Suppressor macrophage treated with lipopolysaccharide for 4 hours (primary cell): ENCODE data around the gene SH3BP2.
A peak's percentile ranks its signal among the peaks of the same experiment; 100 is the strongest.

ENCODE experiments used
- DNase-seq: peaks from one replicate; pipeline ENCODE4 v3.0.0-alpha.2; 2020

SH3BP2 gene

DNA sequence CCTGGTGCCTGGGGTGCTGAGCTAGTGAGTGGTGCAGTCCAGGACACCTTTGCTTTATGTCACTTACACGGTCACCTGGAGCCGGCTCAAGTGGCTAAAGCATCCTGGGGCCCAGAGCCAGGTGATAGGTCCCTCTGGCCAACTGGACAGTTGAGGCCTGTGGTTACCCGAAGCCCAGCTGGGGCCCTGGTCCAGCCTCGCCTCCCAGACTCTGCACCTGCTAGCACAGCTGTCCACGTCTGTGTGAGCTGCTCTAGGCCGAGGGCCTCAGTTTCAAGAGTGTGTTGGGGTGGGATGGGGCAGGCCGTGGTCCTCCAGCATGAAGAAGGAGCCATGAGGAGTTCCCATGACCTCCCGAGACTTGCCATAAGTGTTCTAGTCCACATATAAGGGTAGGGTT lies 43.1 kb downstream of the SH3BP2 start:
- DNase-seq, result no peak

GRCh38 chr4:2836391-2836859 lies 43.5 kb downstream of the SH3BP2 start:
- DNase-seq, result no peak

GRCh38 chr4:2837110-2837903 lies 44.4 kb downstream of the SH3BP2 start:
- DNase-seq, result no peak

- peak; percentile 63 for DNase-seq
Observed at GRCh38 chr4:2837904-2838496, 45.1 kb downstream of the SH3BP2 start.

DNA sequence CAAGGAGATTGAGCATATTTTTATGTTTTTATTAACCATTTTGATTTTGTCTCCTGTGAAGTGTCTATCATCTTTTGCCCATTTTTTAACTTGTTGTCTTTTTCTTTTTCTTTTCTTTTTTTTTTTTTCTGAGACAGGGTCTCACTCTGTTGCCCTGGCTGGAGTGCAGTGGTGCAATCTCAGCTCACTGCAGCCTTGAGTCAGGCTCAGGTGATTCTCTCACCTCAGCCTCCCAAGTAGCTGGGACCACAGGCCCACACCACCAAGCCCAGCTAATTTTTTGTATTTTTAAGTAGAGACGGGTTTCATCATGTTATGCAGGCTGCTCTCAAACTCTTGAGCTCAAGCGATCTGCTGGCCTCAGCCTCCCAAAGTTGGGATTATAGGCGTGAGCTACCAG lies 46.2 kb downstream of the SH3BP2 start:
- no peak for DNase-seq

GRCh38 chr4:2842687-2843262 lies 49.9 kb downstream of the SH3BP2 start:
- DNase-seq, result peak; percentile 40

DNA sequence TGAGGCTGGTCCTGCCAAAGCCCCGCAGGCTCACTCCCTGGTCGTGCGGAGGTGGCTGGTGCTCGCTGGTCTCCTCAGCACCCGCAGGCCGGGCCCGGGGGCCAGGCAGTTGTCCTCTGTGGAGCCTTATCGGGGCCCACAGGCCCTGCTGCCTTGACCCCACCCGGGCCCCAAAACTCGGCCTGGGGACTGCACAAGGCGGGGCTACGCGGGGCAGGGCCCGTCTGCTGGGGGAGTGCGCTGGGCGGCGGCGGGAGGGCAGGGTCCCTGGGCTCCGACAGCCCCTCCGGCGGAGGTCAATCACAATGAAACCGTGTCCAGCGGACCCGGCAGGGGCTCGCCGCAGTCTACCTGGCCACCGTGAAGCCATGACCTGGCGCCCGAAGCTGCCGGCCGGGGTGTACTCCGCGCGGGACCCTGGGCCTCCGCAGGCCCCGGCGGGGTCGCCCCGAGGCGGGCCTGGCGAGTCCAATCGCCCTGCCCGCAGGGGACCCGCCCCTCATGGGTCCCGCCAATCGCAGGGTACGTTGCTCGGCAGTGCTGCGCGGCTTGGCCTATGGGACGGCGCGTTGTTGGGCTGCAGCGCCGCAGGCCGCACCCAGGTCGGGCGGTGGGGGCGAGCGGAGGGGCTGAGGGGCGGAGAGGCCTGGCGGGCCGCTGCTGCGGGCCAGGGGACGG lies 50.5 kb downstream of the SH3BP2 start, which contains the start of gene ADD1:
Gene ADD1, plus strand, starts transcription at position 582 of the 678 bp plus-strand sequence. CDS start 32,072 bp downstream, outside the sequence.
- DNase-seq, result peak; percentile 94

DNA sequence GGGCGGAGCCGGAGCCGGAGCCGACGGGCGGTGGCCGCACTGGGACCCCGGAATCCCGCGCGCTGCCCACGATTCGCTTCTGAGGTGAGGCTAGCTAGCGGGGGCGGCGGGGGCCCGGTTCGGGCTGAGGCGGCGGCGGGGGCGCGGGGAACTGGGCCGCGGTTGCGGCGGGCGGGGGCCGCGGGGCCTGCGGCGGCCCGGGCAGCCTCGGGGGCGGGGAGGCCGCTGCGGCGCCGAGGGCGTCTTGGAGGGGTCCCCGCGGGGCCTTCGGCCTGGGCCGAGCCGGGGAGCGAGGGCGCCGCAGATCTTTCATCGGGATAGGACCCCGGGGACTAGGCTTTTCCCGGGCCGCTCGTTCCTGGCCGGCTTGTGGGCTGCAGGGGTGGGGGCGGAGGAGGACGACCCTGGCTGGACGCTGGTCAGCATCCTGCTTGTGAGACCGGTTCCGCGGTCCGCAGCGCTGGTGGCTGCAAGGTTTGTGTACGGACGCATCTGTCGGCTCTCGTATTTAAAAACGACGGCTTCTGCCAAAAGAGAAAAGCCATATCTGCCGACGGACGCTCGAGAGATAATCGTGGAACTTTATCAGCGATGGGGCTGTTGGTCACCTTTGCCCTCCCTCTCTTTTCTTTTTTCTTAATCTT lies 51.2 kb downstream of the SH3BP2 start:
- peak; percentile 36 for DNase-seq

DNA sequence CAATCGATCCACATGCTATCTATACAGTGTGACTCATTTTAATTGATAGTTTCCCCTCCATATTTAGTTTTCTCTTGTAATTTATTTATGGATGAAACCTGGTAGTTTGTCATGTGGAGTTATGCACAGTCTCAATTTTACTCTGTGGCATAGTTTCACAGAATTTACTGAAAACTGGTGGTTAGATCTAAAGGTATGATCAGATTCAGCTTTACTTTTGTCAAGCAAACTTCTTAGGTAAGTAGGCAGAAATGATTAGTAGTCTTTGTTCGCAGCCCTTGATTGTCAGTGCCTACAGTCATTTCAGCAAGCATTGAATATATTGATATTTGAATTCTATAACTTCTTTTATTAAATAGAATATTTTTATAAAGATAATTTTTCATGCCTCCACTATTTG lies 53.3 kb downstream of the SH3BP2 start:
- no peak for DNase-seq

- no peak for DNase-seq
Observed at GRCh38 chr4:2847302-2847871, 54.5 kb downstream of the SH3BP2 start.

- no peak for DNase-seq
Observed at GRCh38 chr4:2848449-2848848, 55.6 kb downstream of the SH3BP2 start.

- DNase-seq, result no peak
Observed at GRCh38 chr4:2849267-2850152, 56.6 kb downstream of the SH3BP2 start.

- no peak for DNase-seq
Observed at GRCh38 chr4:2850966-2851798, 58.3 kb downstream of the SH3BP2 start.

DNA sequence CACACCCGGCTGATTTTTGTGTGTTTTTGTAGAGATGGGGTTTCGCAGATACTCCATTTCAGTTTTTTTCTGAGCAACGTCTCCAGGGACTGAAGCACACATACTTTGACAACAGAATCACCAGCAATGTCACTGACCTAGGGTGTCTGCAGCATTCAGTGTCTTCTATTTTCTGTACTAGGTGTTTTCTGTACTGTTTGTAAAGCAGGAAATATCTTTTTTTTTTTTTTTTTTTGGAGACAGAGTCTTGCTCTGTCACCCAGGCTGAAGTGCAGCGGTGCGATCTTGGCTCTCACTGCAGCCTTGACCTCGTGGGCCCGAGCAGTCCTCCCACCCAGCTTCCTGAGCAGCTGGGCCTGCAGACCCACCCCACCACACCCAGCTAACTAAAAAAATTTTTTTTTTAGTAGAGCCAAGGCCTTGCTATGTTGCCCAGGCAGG lies 59.6 kb downstream of the SH3BP2 start:
- DNase-seq, result no peak

GRCh38 chr4:2855584-2855983 lies 62.7 kb downstream of the SH3BP2 start:
- DNase-seq, result no peak

GRCh38 chr4:2856266-2856665 lies 63.4 kb downstream of the SH3BP2 start:
- DNase-seq, result no peak

DNA sequence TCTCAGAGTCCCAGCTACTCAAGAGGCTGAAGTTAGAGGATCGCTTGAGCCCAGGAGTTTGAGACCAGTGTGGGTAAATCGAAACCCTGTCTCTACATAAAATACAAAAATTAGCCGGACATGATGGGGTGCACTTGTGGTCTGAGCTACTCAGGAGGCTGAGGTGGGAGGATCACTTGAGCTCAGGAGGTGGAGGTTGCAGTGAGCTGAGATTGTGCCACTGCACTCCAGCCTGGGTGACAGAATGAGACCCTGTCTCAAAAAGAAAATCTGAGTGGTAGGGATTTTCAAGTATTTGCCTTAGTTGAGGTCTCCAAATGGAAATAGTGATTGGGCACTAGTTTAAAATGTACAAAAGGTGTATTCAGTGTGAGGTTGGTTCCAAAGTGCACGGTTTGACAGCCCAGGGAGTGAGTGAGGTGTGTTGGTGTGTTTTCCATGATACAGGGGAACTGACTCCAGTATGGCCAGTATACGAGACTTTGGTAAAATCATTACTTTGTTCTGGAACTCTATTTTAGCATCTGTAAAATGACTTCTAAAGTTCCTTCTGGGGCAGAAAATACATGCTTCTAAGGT lies 64.6 kb downstream of the SH3BP2 start:
- no peak for DNase-seq

DNA sequence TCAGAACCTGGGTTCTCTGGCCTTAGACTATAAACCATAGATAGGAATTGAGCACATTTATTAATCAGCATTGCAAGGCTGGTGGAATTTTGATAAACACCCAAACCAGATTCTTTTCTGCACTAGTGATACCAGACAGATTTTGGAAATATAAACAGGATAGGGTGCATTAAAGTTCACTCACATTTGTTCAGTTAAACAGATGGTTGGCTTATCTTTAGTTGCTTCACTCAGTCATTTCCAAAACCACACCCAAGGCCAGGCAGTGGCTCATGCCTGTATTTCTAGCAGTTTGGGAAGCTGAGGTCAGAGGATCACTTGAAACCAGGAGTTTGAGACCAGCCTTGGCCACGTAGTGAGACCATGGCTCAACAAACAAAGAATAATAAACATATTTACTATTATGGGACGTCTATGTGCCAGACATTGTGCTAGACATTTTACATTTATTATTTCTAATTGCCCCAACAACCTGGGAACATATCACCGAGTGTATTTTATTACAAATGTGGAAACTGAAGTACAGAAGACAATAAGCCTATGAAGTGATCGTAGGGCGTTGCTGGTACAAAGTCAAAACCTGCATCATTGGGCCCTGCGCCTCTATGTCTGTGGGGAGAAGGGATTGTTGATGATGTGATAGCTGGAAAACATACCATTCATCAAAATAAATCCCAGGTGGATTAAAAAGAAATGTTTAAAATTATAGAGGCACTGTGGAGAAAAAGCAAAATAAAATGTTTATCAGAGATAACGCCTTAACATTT lies 65.7 kb downstream of the SH3BP2 start:
- DNase-seq, result peak; percentile 22

- peak; percentile 37 for DNase-seq
Observed at GRCh38 chr4:2859514-2859913, 66.6 kb downstream of the SH3BP2 start.
